H9 (cell line): ENCODE results near the gene S1PR5. TPM values are rescaled to one million over a fixed set of nuclear protein-coding genes. Genes with fewer than 3 reads are reported as not detected.

ENCODE experiments used
- DNase-seq: peaks from one replicate; pipeline ENCODE4 v3.0.0-alpha.2; 2017
- H2AFZ ChIP-seq: one replicate; pipeline ENCODE4 v1.6.1; 2013; ENCODE audit warnings: mild to moderate bottlenecking, low read length, control low read depth, moderate library complexity
- H2AK5ac ChIP-seq: 2 replicates; pipeline ENCODE4 v1.6.1; 2013; ENCODE audit warnings: low read length, control low read depth, mixed read lengths; ENCODE audit not compliant: insufficient read length
- H2BK120ac ChIP-seq: one replicate; pipeline ENCODE4 v1.6.1; 2013; ENCODE audit warnings: low read depth, mild to moderate bottlenecking, low read length, control low read depth, inconsistent platforms; ENCODE audit not compliant: poor library complexity, severe bottlenecking
- H2BK12ac ChIP-seq: 2 replicates; pipeline ENCODE4 v1.6.1; 2013; ENCODE audit warnings: low read length, control low read depth, mixed read lengths, low read depth; ENCODE audit not compliant: insufficient read length
- H2BK15ac ChIP-seq: 2 replicates; pipeline ENCODE4 v1.6.1; 2013; ENCODE audit warnings: low read depth, low read length, control low read depth
- H2BK20ac ChIP-seq: one replicate; pipeline ENCODE4 v1.6.1; 2013; ENCODE audit warnings: low read depth, mild to moderate bottlenecking, low read length, control low read depth, inconsistent platforms; ENCODE audit not compliant: poor library complexity, severe bottlenecking
- H2BK5ac ChIP-seq: 2 replicates; pipeline ENCODE4 v1.6.1; 2013; ENCODE audit warnings: low read length, control low read depth, mixed read lengths; ENCODE audit not compliant: insufficient read length
- H3K14ac ChIP-seq: 2 replicates; pipeline ENCODE4 v1.6.1; 2013; ENCODE audit warnings: low read length, control low read depth; ENCODE audit not compliant: insufficient read depth
- H3K18ac ChIP-seq: 2 replicates; pipeline ENCODE4 v1.6.1; 2013; ENCODE audit warnings: low read depth, mild to moderate bottlenecking, mixed read lengths, low read length, control low read depth; ENCODE audit not compliant: insufficient read length
- H3K23ac ChIP-seq: 2 replicates; pipeline ENCODE4 v1.6.1; 2013; ENCODE audit warnings: low read length, control low read depth, mixed read lengths, low read depth; ENCODE audit not compliant: insufficient read length
- H3K23me2 ChIP-seq: 2 replicates; pipeline ENCODE4 v1.6.1; 2013; ENCODE audit warnings: low read depth, mild to moderate bottlenecking, mixed read lengths, low read length, control low read depth; ENCODE audit not compliant: insufficient read length, poor library complexity, severe bottlenecking
- H3K27ac ChIP-seq: 2 replicates; pipeline ENCODE4 v1.5.1; 2013; ENCODE audit warnings: low read length, control low read depth, mixed read lengths, low read depth; ENCODE audit not compliant: insufficient read length
- H3K27me3 ChIP-seq: 2 replicates; pipeline ENCODE4 v1.6.1; 2013; ENCODE audit warnings: low read length, control low read depth, inconsistent platforms; ENCODE audit not compliant: insufficient read depth
- H3K4ac ChIP-seq: 2 replicates; pipeline ENCODE4 v1.6.1; 2013; ENCODE audit warnings: low read depth, mild to moderate bottlenecking, control low read depth, inconsistent platforms, low read length, moderate library complexity
- H3K4me1 ChIP-seq: 2 replicates; pipeline ENCODE4 v1.6.1; 2013; ENCODE audit warnings: low read length, control low read depth, inconsistent platforms; ENCODE audit not compliant: insufficient read depth
- H3K4me2 ChIP-seq: 2 replicates; pipeline ENCODE4 v1.6.1; 2013; ENCODE audit warnings: low read length, control low read depth, mixed read lengths; ENCODE audit not compliant: insufficient read length, insufficient read depth
- H3K56ac ChIP-seq: 2 replicates; pipeline ENCODE4 v1.6.1; 2013; ENCODE audit warnings: low read depth, mild to moderate bottlenecking, mixed read lengths, low read length, control low read depth; ENCODE audit not compliant: insufficient read length
- H3K79me1 ChIP-seq: 2 replicates; pipeline ENCODE4 v1.6.1; 2013; ENCODE audit warnings: low read depth, mild to moderate bottlenecking, moderate library complexity, low read length, control low read depth, inconsistent platforms; ENCODE audit not compliant: insufficient read depth, poor library complexity, severe bottlenecking
- H3K79me2 ChIP-seq: 2 replicates; pipeline ENCODE4 v1.6.1; 2013; ENCODE audit warnings: low read length, control low read depth, inconsistent platforms; ENCODE audit not compliant: insufficient read depth
- H3K9ac ChIP-seq: 2 replicates; pipeline ENCODE4 v1.6.1; 2013; ENCODE audit warnings: low read length, control low read depth, mixed read lengths; ENCODE audit not compliant: insufficient read length; ENCODE audit errors: extremely low read depth
- H3K9me3 ChIP-seq: one replicate; pipeline ENCODE4 v1.6.1; 2013; ENCODE audit warnings: low read depth, low read length, inconsistent platforms; ENCODE audit not compliant: control insufficient read depth
- H3T11ph ChIP-seq: one replicate; pipeline ENCODE4 v1.6.1; 2013; ENCODE audit warnings: mild to moderate bottlenecking, low read length, control low read depth, inconsistent platforms
- H4K20me1 ChIP-seq: one replicate; pipeline ENCODE4 v1.6.1; 2013; ENCODE audit not compliant: control insufficient read depth, insufficient read length, insufficient read depth
- H4K5ac ChIP-seq: 2 replicates; pipeline ENCODE4 v1.6.1; 2013; ENCODE audit warnings: low read depth, mild to moderate bottlenecking, mixed read lengths, low read length, control low read depth; ENCODE audit not compliant: insufficient read length
- H4K8ac ChIP-seq: replicated peaks from 2 replicates; pipeline ENCODE4 v1.6.1; 2013; ENCODE audit warnings: low read length, control low read depth, mixed read lengths, low read depth; ENCODE audit not compliant: insufficient read length
- H4K91ac ChIP-seq: 2 replicates; pipeline ENCODE4 v1.6.1; 2013; ENCODE audit warnings: low read depth, mild to moderate bottlenecking, moderate library complexity, mixed read lengths, low read length, control low read depth; ENCODE audit not compliant: insufficient read length
- H3K27ac Mint-ChIP-seq, 3 experiments: 2 replicates in 2 of 3; 3 replicates in 1 of 3; pipeline ENCODE4 v1.8.0; 2020 to 2021; ENCODE audit warnings: mixed read lengths in 3 of 3, mild to moderate bottlenecking in 1 of 3, moderate library complexity in 1 of 3
- H3K27me3 Mint-ChIP-seq: 2 replicates; pipeline ENCODE4 v1.8.0; 2021; ENCODE audit warnings: low read depth, mild to moderate bottlenecking, moderate library complexity, mixed read lengths
- H3K36me3 Mint-ChIP-seq, 3 experiments: 2 replicates in 2 of 3; 3 replicates in 1 of 3; pipeline ENCODE4 v1.8.0; 2020 to 2021; ENCODE audit warnings: low read depth in 3 of 3, mixed read lengths in 3 of 3; ENCODE audit not compliant: insufficient read depth in 1 of 3
- H3K4me1 Mint-ChIP-seq, 2 experiments: 2 replicates each; pipeline ENCODE4 v1.8.0; 2020; ENCODE audit warnings: mixed read lengths in 2 of 2
- H3K4me3 Mint-ChIP-seq, 2 experiments: 2 replicates in 1 of 2; 3 replicates in 1 of 2; pipeline ENCODE4 v1.8.0; 2020 to 2021; ENCODE audit warnings: mild to moderate bottlenecking in 2 of 2, mixed read lengths in 2 of 2, moderate library complexity in 1 of 2
- H3K9me3 Mint-ChIP-seq, 2 experiments: 2 replicates in 1 of 2; 3 replicates in 1 of 2; pipeline ENCODE4 v1.8.0; 2020; ENCODE audit warnings: mild to moderate bottlenecking in 2 of 2, mixed read lengths in 2 of 2, moderate library complexity in 1 of 2
- CTCF ChIP-seq: fragments of 200-600 bp; sonication (generic); conservative IDR thresholded peaks from 3 replicates; pipeline ENCODE4 v1.8.0; 2021; ENCODE audit warnings: antibody characterized with exemption, mild to moderate bottlenecking
- WGBS: extraction: QIAGEN DNeasy Blood & Tissue Kit; methylation state at CpG from one replicate; pipeline ENCODE4 v1.1.7; 2013; ENCODE audit warnings: missing lambda C conversion rate, low lambda C conversion rate, mixed read lengths; ENCODE audit not compliant: insufficient read length; ENCODE audit errors: extremely low coverage; 5-methylcytosine and 5-hydroxymethylcytosine counted together
- total RNA-seq: library from RNA; stranded (reverse); gene quantifications from 2 replicates; pipeline ENCODE4 v1.2.1, GENCODE V29; 2021

The S1PR5 gene
- total RNA-seq, 1 experiment from 2014 or later: 8.1 TPM

GRCh38 chr19:10478476-10478875, 38.8 kb downstream of the S1PR5 start:
- Histone ChIP-seq H2AFZ (no peak overlapping the region), H3K4me1 (no peaks in the 10 kb centered on the region), H3K27me3 (peaks cover 3% of the 10 kb centered on the region; the same call in 1 of the 2 replicates), H3K9ac (no peak overlapping the region), H3K14ac (no peak overlapping the region), H3K23ac (no peak overlapping the region), H4K5ac (no peak overlapping the region), H3K27ac (no peak overlapping the region), H3K9me3 (no peaks in the 10 kb centered on the region), H2BK20ac (no peak overlapping the region), H3K56ac (no peak overlapping the region), H3K23me2 (no peaks in the 10 kb centered on the region), H3K18ac (no peak overlapping the region), H3K4me2 (no peak overlapping the region), H3K4ac (no peak overlapping the region), H2BK5ac (no peak overlapping the region), H4K91ac (no peak overlapping the region), H3K79me1 (no peaks in the 10 kb centered on the region), H2BK120ac (no peak overlapping the region), H4K8ac (no peak overlapping the region), H2BK15ac (no peak overlapping the region), H3T11ph (no peak overlapping the region), H2BK12ac (no peak overlapping the region), H4K20me1 (no peaks in the 10 kb centered on the region), H2AK5ac (no peak overlapping the region), H3K79me2 (no peaks in the 10 kb centered on the region)
- no peak overlapping the region for H3K27ac Mint-ChIP-seq
- DNase-seq: no peak
- H3K4me1 Mint-ChIP-seq: peaks cover 2 to 8% of the 10 kb centered on the region in 2 experiments; a peak in 3 of 4 replicates
- WGBS: no CpG with 5 or more reads among the region's 5 CpGs
- H3K27me3 Mint-ChIP-seq: peaks cover 21% of the 10 kb centered on the region
- H3K4me3 Mint-ChIP-seq: no peak overlapping the region
- no peaks in the 10 kb centered on the region; a peak in 1 of 7 replicates for H3K36me3 Mint-ChIP-seq
- TF ChIP-seq CTCF: no peak
- H3K9me3 Mint-ChIP-seq: peaks cover 0 to 2% of the 10 kb centered on the region in 2 experiments; a peak in 1 of 5 replicates
